ENCODE results near the gene HVCN1.
"Not testable (repeated sequence)": the region's sequence is repeated elsewhere in the genome, so short reads cannot be mapped to it uniquely, and the experiment has no call there.

Gene HVCN1

DNA sequence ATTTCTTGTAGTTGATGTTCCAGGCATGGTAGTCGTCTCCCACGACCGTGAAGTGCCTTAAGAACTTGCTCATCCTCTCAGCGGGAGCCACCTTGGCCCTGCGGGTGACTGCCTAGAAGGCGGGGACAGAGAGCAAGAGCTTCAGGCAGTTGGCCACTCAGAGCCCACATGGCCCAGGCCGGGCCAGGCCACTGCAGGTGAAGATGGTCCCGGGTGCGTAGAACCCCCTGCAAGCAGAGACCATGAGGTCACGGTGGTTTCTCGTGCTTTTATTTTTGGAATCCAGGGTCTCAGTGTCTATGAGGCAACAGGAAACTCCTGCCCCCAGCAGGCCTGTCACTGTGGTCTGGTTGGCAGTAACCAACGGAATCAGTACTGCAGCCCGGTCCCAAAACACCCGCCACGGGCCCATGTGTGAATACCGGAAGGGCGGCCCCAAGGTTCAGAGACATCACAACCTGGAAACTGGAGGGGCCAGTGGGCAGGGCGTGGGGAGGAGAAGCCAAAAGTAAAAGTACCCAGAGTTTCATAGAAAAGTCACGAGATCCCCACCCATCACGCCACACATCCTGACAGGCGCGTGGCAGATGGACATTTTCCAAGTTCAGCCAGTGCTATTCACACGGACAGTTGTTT is 27.5 kb downstream of the HVCN1 start:
- peak; percentile 69 for DNase-seq

DNA sequence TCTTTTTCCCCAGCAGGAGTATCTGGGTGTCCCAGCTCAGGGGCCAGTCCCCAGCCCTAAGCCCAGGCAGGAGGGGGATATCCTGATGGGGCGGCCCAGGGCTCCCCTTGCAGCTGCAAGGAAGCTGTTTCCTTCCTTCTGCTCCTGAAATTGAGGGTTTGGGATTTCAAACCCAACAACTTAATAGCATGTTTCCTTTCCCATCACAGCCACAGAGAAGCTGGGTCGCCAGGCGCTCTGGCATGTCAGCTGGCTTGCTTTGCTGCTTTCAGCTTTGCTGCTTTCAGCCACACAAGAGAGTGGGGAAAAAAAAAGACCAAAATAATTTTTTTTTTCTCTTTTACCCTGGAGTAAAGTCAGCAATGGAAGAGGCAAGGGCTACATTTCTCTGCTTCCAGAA is 30.0 kb downstream of the HVCN1 start:
- no peak for DNase-seq

DNA sequence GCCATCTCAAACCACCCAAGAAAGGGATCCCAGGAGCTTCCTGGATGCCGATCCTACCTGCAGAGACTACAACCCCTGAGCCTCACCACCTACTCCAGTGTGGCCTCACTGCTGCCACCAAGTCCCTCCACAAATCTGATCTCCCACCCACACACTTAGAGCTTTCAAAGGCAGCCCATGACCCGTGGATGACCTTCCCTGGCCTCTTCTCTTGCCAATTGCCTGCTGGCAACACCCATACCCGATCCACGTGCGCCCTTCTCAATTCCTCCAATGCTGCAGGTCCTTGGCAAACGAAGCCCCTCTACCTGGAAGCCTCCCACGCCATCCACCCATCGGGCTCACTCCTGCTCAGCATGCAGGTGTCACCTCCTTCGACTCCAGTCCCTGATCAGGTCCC is 30.7 kb downstream of the HVCN1 start:
- DNase-seq = no peak

DNA sequence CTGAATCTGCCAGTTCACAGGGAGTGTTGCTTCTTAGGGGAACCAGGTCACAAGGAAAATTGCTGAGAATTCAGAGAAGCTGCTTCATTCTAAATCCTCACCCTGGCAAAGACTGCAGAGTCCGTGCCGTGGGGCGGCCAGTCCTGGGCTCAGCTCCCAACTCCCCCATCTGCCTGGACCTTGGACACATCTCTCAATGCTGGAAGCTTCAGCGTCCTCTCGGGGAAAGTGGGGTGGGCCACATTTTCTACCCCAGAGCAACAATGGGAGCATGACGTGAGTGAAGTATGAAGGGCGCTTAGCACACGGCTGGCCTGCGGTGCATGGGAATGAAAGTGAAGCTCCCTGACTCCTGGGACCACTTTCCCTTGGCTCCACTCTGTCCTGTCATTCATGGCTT is 31.2 kb downstream of the HVCN1 start:
- no peak for DNase-seq

DNA sequence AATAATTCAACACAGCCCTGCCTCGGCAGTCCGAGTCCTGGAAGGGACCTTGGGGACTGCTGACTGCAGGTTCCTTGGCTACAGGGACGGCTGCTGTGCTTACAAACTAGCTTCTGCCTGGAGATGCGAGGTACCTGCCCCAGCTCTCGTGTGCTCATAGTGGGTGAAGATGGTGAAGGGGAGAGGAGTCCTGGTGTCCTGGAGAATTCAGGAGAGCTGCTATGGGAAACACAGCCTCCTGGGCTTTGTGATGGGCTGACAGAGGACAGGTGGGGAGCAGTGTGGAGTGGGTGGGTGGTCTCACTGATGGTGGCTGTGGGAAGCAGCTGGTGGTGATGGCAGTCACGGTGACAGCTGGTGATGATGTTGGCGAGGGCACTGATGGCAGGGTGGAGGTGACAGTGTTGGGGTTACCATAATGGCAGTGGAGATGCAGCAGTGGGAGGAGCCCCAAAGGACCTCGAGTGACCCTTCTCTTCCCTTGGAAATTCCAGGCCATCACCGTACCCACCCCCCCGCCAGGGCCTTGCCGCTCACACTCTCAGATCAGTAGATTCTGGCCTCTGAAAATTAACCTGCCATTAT is 32.8 kb downstream of the HVCN1 start:
- DNase-seq = no peak

DNA sequence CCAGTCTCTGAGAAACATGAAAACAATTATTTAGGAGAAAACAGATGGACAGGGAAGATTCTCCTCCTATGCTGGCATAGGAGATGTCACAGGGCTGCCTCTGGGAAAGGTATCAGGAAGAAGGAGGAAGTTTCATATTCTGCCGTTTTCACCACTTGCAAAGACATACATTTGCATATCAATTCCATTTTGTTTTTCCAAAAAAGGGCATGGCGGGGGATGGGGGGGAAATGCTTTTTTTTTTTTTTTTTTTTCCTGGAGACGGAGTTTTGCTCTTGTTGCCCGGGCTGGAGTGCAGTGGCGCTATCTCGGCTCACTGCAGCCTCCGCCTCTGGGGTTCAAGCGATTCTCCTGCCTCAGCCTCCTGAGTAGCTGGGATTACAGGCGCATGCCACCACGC is 34.7 kb downstream of the HVCN1 start:
- not testable (repeated sequence) for DNase-seq

DNA sequence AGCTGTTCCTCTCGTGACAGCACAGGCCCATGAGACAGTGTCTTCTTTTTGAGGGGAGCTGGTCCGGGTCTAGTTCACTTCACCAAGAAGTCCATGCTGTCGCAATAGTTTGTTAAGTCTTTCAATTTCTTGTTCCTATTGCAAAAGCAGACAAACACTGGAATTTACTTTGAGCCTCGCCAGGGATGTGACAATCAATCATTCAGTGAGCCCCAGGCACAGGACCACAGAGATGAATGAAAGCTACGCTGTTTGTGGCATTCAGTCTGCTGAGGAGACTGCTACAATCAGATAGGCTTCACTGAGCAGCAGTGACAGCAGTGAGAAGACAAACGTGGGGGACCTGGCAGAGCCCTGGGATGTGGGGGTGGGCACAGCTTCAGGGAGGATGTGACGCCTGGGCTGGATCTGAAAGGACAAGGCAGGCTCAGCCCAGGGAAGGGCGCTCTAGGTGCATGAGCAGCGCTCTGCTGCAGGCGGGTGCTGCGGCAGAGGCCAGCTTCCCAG is 39.5 kb downstream of the HVCN1 start:
- no peak for DNase-seq

DNA sequence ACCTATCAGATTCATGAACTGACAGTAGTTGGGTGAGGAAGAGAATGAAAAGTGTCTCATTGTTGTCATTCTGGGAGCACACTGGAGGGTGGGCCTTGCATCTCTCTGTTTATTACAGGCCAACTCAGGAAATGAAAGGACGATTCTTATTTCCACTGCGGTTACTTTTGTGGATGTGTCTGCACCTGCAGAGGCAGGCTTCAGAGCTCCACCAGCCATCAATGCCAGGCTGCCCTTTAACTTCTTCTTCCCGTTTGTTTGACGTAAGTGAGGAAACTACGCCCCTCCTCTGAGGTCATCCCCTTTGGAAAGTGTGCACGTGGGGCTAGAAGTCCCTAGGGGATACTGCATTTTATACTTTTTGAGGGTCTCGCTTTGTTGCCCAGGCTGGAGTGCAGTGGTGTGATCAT is 41.3 kb downstream of the HVCN1 start:
- DNase-seq = peak; percentile 8

DNA sequence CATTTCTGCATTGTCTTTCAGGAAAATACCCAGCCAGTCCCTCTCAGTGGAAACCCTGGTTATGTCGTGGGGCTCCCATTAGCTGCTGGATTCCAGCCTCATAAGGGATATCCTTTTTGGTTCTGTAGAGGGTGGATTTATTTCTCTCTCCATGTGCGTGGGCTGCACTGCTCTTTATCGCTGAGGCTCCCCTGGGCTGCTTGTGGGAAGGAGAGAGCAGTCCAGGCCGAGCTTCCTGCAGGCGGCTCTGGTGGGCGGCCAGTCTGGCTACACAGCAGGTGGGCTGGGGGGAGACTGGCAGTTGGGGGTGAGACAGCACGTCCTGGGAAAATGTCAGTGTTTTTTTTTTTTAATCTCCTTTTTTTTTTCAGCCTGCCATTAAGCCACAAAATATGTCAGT is 47.4 kb downstream of the HVCN1 start:
- DNase-seq = no peak

DNA sequence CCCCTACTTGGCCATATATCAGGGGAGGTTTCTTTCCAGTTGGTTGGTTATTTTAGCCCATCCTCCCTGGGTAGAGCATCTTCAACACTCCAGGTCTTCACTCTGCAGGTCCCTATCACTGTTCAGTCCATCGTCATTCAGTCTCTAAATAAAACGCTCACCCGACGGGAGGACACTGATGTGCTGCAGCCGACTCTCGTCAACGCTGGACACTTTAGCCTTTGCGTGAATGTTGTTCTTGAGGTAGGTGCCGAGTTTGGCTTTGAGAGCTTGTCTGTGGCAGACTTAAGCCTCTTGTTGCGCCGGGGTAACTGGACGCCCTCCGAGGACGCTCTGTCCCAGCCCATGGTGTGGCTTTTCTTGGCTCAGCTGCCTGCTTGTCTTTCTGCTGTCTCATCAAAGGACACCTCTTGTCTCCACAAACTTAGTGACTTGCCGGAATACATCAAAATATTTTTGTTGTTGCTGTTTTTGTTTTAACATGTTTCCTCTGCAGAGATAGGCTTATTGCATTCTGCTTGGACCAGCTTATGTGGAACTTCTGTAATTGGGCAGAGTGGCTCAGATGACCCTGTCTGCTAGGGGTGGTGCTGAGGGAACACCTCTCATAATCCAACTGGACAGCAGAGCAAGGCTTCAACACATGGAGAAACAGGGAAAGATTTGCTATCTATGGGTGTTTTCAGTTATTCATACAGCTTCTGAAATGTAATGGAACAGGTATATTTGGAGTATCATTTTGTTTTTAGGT is 48.5 kb downstream of the HVCN1 start:
- DNase-seq = no peak

DNA sequence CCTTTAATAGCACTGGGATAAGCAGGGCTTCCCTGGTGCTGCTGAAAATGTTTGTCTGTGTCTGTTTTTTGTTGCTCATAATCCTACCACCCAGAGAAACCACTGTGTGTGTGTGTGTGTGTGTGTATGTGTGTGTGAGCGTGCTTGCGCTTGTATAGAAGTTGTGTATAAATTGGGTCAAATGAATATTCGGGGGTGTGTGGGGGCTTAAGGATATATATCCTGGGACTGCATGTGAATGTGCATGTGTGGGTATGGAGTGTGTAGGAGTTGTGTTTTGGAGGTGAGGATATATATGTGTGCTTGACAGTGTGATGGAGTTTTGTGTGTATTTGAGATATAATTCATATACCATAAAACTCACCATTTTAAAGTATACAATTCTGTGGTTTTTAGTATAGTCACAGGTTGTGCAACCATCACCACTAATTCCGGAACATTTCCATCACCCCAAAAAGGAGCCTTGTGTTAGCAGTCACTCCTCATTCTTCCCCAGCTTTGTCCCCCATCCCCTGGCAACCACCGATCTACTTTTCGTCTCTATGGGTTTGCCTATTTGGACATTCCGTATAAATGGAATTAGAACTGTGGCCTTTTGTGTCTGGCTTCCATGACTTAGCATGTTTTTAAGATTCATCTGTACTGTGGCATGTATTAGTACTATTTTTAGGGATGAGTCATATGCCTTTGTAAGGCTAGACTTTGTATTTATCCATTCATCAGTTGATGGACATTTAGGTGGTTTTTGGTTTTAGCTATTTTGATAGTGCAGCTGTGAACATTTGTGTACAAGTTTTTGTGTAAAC is 49.4 kb downstream of the HVCN1 start:
- DNase-seq = no peak

DNA sequence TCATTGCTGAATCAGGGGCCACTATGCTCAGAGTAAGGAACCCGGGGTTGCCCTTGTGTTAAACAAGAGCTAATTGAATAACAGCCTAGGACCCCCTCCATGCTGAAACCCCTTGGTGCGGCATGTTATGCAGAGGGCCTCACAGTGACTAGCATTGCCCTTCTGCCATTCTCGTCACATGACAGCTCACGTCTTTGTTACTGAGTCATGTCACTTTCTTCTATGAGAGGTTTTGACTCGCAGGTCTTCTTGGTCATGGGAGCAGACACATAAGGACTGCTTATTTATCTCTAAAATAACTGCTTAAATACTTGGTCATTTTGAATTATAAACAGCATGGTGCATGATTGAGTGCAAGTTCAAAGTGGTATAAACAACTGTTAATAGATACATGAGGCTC is 50.1 kb downstream of the HVCN1 start:
- DNase-seq = no peak

DNA sequence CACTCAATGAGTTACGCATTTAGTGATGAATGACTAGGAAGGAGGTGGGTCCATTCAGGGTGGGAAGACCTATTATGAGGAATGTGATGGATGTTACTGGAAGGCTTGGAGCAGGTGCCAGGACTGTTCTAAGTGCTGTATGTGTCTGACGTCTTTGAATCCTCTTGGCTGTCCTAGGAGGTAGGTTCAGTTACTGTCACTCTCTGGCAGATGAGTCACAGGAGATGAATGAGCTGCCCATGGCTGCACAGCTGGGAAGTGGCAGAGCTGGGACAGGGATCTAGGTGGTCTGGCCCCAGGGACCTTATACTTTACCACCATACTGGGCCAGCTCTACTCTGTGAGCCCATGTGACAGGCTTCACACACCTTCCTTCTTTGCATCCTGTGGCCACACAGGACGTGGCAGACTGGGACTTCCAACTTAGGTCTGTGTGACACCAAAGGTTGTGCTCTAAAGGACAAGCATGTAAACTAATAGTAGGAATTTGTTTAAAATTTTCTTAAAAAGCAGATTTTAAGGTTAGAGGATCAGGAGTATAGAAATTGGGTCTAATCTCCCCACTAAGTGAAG is 51.0 kb downstream of the HVCN1 start:
- DNase-seq = no peak

DNA sequence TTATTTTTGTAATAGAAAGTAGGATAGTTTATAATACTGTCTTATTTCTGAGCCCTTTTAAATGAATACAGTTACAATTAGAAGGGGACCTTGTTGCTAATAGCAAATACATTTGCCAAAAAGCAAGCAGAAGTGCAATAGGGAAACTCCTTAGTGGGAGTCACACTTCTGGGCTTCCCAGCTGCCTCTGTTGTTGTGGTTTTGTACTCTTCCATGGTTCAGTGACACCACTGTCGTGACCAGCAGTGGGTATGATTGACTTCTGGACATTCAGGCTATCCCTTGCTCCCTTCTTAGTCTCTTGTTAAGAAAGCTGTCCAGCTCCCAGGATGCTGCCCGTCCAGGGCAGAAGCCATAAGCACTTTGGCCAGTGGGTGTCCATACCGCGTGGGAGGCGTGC is 52.4 kb downstream of the HVCN1 start:
- DNase-seq = no peak

DNA sequence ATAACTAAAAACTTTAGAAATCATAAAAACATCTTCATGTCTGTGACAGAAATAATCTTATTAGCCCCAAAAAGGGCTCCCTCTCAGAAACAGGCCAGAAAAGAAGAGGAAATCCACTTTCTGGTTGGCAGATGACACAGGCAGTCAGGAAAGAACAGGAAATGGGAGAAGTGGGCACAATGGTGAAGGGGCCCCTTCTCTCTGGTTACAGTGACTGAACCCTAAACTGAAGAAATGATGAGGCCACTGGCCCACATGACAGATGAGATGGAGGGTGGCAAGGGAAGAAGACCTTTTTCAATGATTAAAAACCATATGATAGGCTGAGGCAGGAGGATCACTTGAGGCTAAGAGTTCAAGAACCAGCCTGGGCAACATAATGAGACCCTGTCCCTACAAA is 53.9 kb downstream of the HVCN1 start:
- no peak for DNase-seq

DNA sequence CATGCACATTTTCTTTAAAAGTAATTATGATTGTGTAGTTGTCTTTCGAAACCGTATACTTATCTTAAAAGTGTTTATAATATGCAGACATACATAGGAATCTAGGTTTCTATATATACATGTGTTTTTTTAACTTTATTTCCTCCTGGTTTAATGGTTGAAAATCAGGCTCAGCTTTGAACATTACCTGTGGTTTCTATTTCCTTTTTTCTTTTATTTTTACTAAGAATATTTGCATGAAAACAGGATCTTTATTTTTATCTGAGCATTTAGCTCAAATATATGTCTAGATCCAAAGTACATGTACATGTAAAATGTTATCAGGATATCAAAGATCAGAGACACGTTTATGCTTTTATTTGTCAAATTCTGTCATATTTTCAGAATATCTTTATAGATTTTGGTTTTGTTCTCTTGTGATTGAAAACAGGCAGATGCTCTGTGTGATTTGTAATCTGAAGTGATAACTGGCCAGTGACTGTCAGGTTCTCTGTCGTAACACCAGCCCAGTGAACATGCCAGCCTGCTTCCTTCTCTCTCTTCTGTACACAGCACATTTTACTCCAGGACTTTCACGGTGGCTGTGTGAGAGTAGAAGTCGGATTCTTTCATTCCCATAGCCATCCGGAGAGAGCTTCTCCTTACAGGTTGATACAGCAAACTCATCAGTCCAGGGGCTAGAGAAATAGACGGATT is 61.3 kb downstream of the HVCN1 start:
- DNase-seq = no peak

DNA sequence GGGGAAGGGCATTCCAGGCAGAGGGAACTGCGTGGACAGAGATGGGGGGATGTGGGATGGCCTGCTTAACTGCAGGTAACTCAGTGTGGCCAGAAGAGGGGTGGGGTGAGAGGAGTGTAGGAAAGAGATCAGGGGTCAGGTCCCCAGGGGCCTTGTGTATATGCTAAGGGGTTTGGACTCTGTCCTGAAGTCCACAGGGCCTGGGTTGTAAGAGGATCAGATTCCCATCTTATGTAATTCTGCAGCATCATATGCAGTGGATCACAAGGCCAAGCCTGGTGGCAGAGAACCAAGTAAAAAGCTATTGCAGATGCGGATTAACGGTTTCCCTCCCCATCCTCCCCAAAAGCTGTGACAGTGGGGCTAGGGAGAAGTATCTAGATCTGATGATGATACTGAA is 66.3 kb downstream of the HVCN1 start:
- no peak for DNase-seq

DNA sequence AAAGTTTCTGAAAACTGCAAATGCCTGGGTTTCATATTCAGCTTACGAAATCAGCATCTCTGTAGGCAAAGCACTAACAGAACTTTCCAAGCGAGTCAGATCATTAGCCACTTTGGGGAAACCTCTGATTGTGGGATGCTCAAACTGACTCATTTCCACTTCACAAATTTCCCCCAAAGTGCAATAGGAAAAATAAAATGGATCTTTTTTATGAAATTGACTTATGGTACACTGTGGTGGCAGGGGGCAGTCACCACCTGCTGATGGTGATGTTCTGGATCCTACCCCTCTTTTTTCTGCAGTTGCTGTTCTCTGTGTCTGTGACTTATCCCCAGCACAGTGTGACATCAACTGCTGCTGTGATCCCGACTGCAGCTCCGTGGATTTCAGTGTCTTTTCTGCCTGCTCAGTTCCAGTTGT is 69.4 kb downstream of the HVCN1 start:
- DNase-seq = no peak

DNA sequence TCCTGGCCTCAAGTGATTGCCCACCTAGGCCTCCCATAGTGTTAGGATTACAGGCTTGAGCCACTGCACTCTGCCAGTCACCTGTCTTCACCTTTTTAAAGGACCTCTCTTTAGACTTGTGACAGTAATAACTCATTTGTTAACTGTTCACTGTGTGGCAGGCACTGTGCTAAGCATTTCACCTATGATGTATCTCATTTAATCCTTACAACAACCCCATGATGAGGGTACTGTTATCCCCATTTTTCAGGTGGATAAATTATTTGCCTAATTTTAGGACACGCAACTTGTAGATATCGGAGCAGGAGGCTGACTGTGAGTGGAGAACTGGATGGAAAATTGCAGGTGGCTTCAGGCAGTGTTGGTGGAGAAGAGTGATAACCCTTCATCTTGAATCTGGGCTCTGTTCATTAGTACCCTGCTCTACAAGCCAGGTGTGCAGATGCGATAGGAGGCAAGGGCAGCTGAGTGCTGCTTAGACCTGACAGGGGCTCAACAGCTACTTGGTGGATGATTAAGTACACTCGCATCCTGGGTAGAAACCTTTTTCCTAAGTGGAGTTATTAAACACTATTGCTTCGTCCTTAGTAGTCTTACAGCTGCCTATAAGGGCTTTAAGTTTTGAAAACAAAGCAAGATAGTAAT is 72.3 kb downstream of the HVCN1 start:
- DNase-seq = no peak

DNA sequence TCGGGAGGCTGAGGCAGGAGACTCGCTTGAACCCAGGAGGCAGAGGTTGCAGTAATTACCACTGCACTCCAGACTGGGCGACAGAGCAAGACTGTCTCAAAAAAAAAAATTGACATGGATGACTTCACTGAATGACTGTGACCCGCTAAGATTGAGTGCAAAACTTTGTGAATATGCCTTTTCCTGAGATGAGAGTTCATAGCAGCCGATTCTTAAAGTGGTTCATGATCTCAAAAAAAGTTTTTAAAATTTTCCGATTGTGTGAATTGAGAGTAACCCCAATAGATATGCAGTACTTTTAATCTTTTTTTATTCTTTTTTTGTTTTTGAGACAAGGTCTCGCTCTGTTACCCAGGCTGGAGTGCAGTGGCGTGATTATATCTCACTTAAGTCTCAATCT is 73.7 kb downstream of the HVCN1 start:
- DNase-seq = no peak

DNA sequence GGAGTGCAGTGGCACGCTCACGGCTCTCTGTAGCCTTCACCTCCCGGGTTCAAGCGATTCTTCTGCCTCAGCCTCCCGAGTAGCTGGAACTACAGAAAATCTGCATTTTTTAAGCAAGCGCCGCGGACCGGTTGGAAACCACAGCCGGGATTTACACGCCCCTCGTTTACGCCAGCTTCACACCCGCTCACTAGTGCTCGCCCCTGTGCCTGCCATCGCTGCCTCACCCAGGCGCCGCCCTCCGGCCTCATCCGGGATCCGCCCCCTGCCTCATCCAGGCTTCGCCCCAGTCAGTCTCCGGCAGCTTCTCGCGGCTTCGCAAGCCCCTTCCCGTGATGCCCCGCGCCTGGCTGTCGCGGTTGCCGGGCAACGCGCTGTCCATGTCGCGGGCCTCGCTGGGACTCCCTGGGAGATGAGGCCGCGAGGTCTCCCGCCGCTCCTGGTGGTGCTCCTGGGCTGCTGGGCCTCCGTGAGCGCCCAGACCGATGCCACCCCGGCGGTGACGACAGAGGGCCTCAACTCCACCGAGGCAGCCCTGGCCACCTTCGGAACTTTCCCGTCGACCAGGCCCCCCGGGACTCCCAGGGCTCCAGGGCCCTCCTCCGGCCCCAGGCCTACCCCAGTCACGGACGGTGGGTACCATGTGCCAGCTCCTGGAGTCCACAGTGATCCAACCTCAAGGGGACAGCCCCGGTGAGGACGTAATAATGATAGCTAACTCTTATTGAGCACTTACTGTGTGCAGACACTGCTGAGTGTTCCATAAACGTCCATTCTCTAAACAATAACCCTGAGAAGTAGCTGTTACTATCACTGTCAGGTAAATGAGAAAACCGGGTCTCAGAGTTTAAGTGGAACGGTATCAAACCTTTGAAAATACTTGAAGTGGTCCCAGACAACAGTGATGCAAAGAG is 74.9 kb downstream of the HVCN1 start, which contains the start of gene TCTN1:
Gene TCTN1 (plus strand): TSS at position 359 of the 914 bp plus-strand sequence. CDS start 54 bp downstream, at position 413.
- peak; percentile 96 for DNase-seq

Measured in CD4-positive, alpha-beta T cell treated with Interleukin-21 for 1 hour (primary cell).